Caco-2 (cell line): ENCODE results near the gene SLX9. TPM values are rescaled to one million over a fixed set of nuclear protein-coding genes. Genes with fewer than 3 reads are reported as not detected.

ENCODE experiments used
- BruUV-seq: library from RNA; stranded (reverse); fragments of 400-500 nt; replicated peaks from 2 replicates; lab custom pipeline; 2021; lab: Mats Ljungman, UMichigan
- CTCF ChIA-PET: fragments of 300-600 bp; sonication (Branson Sonifier 250); formaldehyde crosslinking; loops from one replicate; lab custom pipeline; 2022; ENCODE audit warnings: antibody characterized with exemption; lab: Charles Lee
- POLR2A ChIA-PET: fragments of 300-600 bp; sonication (Branson Sonifier 250); formaldehyde crosslinking; loops from one replicate; lab custom pipeline; 2022; ENCODE audit warnings: antibody characterized with exemption; lab: Charles Lee
- DNase-seq, 2 experiments: peaks; one replicate each; pipeline versions ENCODE4 v3.0.0 to v3.0.0-alpha.2; 2020 to 2022
- H3K27me3 ChIP-seq: replicated peaks from 2 replicates; pipeline ENCODE4 v1.6.0; 2011; ENCODE audit warnings: low read length; ENCODE audit not compliant: control insufficient read depth, insufficient read depth
- H3K36me3 ChIP-seq: 2 replicates; pipeline ENCODE4 v1.5.1; 2011; ENCODE audit warnings: low read length; ENCODE audit not compliant: control insufficient read depth, insufficient read depth
- H3K4me1 ChIP-seq: fragments of 250-450 bp; sonication (Bioruptor Pico); 2 replicates; pipeline ENCODE4 v1.5.1; 2020; ENCODE audit warnings: mild to moderate bottlenecking
- H3K4me3 ChIP-seq: 2 replicates; pipeline ENCODE4 v1.5.1; 2011; ENCODE audit warnings: low read depth, mild to moderate bottlenecking, control low read depth, low read length
- H3K9me3 ChIP-seq: fragments of 250-450 bp; sonication (Bioruptor Pico); 2 replicates; pipeline ENCODE4 v1.5.1; 2020; ENCODE audit warnings: mild to moderate bottlenecking, moderate library complexity
- H3K27ac Mint-ChIP-seq: one replicate; pipeline ENCODE4 v1.8.0; 2022; ENCODE audit warnings: mixed read lengths; ENCODE audit not compliant: unreplicated experiment
- H3K27me3 Mint-ChIP-seq: one replicate; pipeline ENCODE4 v1.8.0; 2022; ENCODE audit warnings: mixed read lengths; ENCODE audit not compliant: insufficient read depth, unreplicated experiment
- H3K36me3 Mint-ChIP-seq: one replicate; pipeline ENCODE4 v1.8.0; 2022; ENCODE audit warnings: mild to moderate bottlenecking, mixed read lengths; ENCODE audit not compliant: insufficient read depth, unreplicated experiment
- H3K4me1 Mint-ChIP-seq: one replicate; pipeline ENCODE4 v1.8.0; 2022; ENCODE audit warnings: low read depth, mixed read lengths; ENCODE audit not compliant: unreplicated experiment
- H3K4me3 Mint-ChIP-seq: one replicate; pipeline ENCODE4 v1.8.0; 2022; ENCODE audit warnings: mild to moderate bottlenecking, moderate library complexity, mixed read lengths; ENCODE audit not compliant: unreplicated experiment
- H3K9me3 Mint-ChIP-seq: one replicate; pipeline ENCODE4 v1.8.0; 2022; ENCODE audit warnings: mixed read lengths; ENCODE audit not compliant: unreplicated experiment
- intact Hi-C: fragments of 100-400 bp; cut with micrococcal nuclease; formaldehyde crosslinking; loops from one replicate; pipeline ENCODE4 v1.10.0; 2022; ENCODE audit not compliant: unreplicated experiment
- total RNA-seq: library from RNA; stranded (reverse); gene quantifications from 2 replicates; pipeline ENCODE4 v1.2.3, GENCODE V29; 2022
- TF ChIP-seq, protein P1 (sequence below), 2 experiments: fragments of 200-600 bp in 1 of 2; IDR thresholded peaks; 1 replicate in 1 of 2; 2 replicates in 1 of 2; pipeline versions ENCODE4 v1.5.1 to v1.8.0; 2011 to 2022; ENCODE audit warnings: antibody characterized with exemption in 1 of 2, control low read depth in 1 of 2, inconsistent platforms in 1 of 2, low read depth in 1 of 2, low read length in 1 of 2, mild to moderate bottlenecking in 1 of 2, moderate library complexity in 1 of 2; ENCODE audit not compliant: insufficient read depth in 1 of 2, severe bottlenecking in 1 of 2, unreplicated experiment in 1 of 2

SLX9 gene
- total RNA-seq, 1 experiment from 2014 or later: 62.1 TPM

DNA sequence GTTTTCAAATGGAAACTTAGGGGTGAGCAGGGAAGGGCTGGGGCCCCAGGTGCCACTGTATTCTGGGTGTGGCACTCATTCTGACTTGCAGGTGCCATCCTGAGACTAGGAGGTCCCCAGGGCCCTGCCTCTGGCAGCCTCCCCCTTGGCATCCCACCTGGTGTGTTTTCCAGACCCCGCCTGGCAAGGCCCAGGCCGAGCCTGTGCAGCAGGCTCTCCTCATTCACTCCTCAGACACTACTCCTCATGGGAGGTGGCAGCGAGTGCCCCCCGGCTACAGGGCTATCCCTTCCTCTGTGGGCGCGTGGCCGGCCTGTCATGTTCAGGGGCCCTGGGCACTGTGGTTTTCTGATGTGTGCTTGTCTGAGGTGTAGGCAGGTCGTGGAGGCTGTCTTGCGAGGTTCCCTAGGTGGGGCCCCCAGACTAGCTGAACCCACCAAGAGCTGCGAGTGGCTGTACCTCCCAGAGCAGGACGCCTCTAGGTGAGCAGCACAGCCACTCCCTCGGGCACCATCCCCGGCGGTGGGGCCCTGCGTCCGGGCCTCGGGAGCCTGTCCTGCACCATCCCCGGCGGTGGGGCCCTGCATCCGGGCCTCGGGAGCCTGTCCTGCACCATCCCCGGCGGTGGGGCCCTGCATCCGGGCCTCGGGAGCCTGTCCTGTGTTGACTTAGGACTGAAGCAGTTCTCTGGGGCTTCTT is 13.2 kb downstream of the SLX9 start:
- peaks cover 37% of the 10 kb centered on the region for H3K36me3 Mint-ChIP-seq
- H3K4me3 Mint-ChIP-seq: no peak overlapping the region
- Histone ChIP-seq H3K9me3 (no peaks in the 10 kb centered on the region), H3K4me1 (peaks cover 5% of the 10 kb centered on the region; the same call in 1 of the 2 replicates), H3K27me3 (no peaks in the 10 kb centered on the region), H3K36me3 (no peaks in the 10 kb centered on the region; the same call in 1 of the 2 replicates), H3K4me3 (no peak overlapping the region)
- ChIA-PET POLR2A (no interaction called here), CTCF (interaction anchor here (0.6 kb wide), 1 partner anchor 76 kb away, joined by 4 read pairs; no protein-coding TSS in a partner anchor)
- TF ChIP-seq, protein P1, sequence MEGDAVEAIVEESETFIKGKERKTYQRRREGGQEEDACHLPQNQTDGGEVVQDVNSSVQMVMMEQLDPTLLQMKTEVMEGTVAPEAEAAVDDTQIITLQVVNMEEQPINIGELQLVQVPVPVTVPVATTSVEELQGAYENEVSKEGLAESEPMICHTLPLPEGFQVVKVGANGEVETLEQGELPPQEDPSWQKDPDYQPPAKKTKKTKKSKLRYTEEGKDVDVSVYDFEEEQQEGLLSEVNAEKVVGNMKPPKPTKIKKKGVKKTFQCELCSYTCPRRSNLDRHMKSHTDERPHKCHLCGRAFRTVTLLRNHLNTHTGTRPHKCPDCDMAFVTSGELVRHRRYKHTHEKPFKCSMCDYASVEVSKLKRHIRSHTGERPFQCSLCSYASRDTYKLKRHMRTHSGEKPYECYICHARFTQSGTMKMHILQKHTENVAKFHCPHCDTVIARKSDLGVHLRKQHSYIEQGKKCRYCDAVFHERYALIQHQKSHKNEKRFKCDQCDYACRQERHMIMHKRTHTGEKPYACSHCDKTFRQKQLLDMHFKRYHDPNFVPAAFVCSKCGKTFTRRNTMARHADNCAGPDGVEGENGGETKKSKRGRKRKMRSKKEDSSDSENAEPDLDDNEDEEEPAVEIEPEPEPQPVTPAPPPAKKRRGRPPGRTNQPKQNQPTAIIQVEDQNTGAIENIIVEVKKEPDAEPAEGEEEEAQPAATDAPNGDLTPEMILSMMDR (IDR thresholded peaks at IDR 0.05; ENCODE audit: insufficient read depth in 1 of 2, low read depth in 1 of 2, low read length in 1 of 2, severe bottlenecking in 1 of 2, unreplicated experiment in 1 of 2): no peak
- no peaks in the 10 kb centered on the region for H3K27me3 Mint-ChIP-seq
- BruUV-seq: no TSS peak
- no peak for DNase-seq
- intact Hi-C loops: loop anchor here (5.0 kb wide), 1 partner anchor 59 kb away; no protein-coding TSS in a partner anchor
- H3K9me3 Mint-ChIP-seq: no peaks in the 10 kb centered on the region
- H3K27ac Mint-ChIP-seq: no peak overlapping the region
- no peaks in the 10 kb centered on the region for H3K4me1 Mint-ChIP-seq

DNA sequence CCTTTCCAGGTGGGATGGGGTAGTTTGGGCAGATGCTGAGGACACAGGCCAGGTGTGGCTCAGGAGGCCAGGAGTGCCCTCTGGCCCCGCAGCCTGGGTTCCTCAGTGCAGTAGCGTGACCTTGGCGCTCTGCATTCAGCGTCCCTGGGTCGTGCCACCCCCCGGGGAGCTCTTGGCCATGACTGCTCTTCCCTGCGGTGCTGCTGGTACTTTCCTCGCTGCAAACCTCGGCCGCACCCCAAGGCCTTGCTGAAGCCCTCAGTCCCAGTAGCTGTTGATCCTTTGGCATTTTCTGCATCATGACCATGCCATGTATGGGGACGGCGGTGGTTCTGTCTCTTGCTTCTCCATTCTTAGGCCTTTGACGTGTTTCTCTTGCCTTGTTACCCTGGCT is 13.8 kb downstream of the SLX9 start:
- CTCF ChIA-PET: no interaction called here
- no peaks in the 10 kb centered on the region for H3K27me3 ChIP-seq
- Mint-ChIP-seq H3K4me3 (no peak overlapping the region), H3K27me3 (no peaks in the 10 kb centered on the region), H3K36me3 (peaks cover 43% of the 10 kb centered on the region), H3K4me1 (no peaks in the 10 kb centered on the region), H3K9me3 (no peaks in the 10 kb centered on the region), H3K27ac (no peak overlapping the region)
- H3K9me3 ChIP-seq: no peaks in the 10 kb centered on the region
- BruUV-seq: no TSS peak
- no peak for DNase-seq
- no peaks in the 10 kb centered on the region; the same call in 1 of the 2 replicates for H3K36me3 ChIP-seq
- TF ChIP-seq, protein P1 (IDR thresholded peaks at IDR 0.05; ENCODE audit: insufficient read depth in 1 of 2, low read depth in 1 of 2, low read length in 1 of 2, severe bottlenecking in 1 of 2, unreplicated experiment in 1 of 2): no peak
- POLR2A ChIA-PET: no interaction called here
- intact Hi-C loops: loop anchor here (5.0 kb wide), 1 partner anchor 59 kb away; no protein-coding TSS in a partner anchor
- no peak overlapping the region for H3K4me3 ChIP-seq
- peaks cover 5% of the 10 kb centered on the region; the same call in 1 of the 2 replicates for H3K4me1 ChIP-seq

DNA sequence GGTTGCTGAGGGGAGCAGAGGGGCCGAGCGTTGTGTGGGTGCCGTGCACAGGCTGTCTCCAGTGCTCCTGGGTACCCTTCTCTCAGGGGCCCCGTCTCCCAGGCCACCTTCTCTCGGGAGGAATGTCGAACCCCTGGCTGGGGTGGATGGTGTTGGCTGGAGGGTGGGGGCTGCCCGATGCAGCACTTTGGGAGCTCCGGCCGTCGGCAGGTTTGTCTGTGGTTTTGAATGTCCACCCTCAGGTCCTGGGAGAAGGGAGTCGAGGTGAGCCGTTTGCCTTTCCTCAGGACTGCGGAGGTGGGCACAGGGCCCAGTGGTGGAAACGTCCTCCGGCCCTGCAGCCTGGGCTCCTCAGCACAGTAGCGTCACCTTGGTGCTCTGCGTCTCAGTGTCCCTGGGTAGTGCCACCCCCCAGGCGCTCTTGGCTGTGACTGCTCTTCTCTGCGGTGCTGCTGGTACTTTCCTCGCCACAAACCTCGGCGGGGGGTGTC is 14.5 kb downstream of the SLX9 start:
- BruUV-seq: no TSS peak
- ChIA-PET POLR2A (no interaction called here), CTCF (no interaction called here)
- Mint-ChIP-seq H3K4me1 (no peaks in the 10 kb centered on the region), H3K27me3 (no peaks in the 10 kb centered on the region), H3K9me3 (no peaks in the 10 kb centered on the region), H3K36me3 (peaks cover 46% of the 10 kb centered on the region), H3K27ac (no peak overlapping the region), H3K4me3 (no peak overlapping the region)
- no peak overlapping the region for H3K4me3 ChIP-seq
- no peaks in the 10 kb centered on the region; the same call in 1 of the 2 replicates for H3K36me3 ChIP-seq
- no peak for DNase-seq
- TF ChIP-seq, protein P1 (IDR thresholded peaks at IDR 0.05; ENCODE audit: insufficient read depth in 1 of 2, low read depth in 1 of 2, low read length in 1 of 2, severe bottlenecking in 1 of 2, unreplicated experiment in 1 of 2): no peak
- H3K27me3 ChIP-seq: no peaks in the 10 kb centered on the region
- H3K4me1 ChIP-seq: peaks cover 4% of the 10 kb centered on the region; the same call in 1 of the 2 replicates
- intact Hi-C loops: loop anchor here (5.0 kb wide), 1 partner anchor 58 kb away; no protein-coding TSS in a partner anchor
- no peaks in the 10 kb centered on the region for H3K9me3 ChIP-seq
